GM19463 (cell line): ENCODE results near the gene STT3A.

Source experiments
- ATAC-seq: cut with Tn5 transposase; IDR thresholded peaks from one replicate; pipeline ENCODE4 v1.9.1; 2021; ENCODE audit warnings: mild to moderate bottlenecking, moderate library complexity; ENCODE audit not compliant: unreplicated experiment

Gene STT3A

DNA sequence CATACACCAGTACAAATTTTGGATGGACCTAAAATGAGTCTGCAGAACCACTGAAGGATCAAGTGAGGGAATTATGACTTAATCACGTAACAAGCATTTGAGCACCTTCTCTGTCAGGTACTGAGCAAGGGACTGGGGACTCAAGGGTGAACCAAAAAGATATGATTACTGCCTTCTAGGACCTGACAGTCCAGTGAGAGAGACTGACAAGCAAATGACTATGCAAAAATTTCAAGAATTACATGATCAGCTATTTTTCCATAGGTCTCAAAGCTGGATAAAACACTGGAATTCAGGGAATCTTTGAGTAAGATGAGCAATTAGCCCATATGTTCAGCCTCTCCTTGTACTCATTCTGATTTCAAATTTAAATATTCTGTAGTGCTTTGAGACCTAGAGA lies 5.2 kb upstream of the STT3A start:
- no peak for ATAC-seq

DNA sequence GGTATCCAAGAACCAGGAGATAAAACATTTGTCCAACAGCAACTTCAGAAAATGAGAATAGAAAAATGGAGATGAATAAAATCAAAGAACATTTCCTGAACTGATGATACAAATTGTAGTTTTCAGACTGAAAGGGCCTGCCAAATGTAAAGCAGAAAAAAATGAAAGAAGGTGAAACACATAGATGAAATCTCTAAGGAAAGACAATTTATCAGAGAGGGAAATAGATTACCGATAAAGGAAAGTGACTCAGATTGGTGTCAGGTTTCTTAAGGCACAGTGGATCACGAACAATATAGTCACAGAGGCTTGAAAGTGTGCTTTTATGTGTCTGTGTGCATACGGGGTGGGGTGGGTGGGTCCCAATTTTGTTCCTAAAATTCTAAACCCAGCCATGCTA lies 4.1 kb upstream of the STT3A start:
- no peak for ATAC-seq

DNA sequence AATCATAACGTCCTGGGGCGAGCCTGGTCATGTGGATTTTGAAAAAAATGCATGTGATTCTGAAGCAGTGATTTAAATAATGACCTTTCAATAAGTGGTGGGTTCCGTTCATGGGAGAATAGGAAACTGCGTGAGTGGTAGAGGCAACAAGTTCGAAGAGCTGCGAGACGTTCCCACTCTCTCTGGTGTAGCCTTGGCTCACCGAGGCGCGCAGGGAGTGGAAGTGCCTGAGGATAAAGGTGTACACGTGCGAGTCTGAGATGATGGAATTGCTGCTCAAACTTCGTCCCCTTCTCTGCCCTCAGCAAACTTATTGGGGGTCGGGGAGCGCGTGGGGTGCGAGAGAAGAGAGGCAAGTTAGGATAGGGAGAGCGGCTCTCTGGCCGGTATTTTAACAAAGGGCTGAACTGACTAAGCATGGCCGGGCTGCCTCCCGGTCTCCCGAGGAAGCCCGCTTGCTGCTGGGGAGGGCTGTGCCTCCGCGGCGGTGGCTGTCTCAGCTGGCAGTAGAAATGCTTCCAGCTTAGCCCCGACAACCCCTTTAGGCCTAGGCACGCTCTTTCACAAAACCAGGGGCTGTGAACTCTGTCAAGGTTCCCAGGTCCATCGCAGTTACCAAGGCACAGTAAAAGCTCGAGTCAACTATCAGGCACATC lies 875 bp upstream of the STT3A start:
- ATAC-seq, result peak; percentile 6

DNA sequence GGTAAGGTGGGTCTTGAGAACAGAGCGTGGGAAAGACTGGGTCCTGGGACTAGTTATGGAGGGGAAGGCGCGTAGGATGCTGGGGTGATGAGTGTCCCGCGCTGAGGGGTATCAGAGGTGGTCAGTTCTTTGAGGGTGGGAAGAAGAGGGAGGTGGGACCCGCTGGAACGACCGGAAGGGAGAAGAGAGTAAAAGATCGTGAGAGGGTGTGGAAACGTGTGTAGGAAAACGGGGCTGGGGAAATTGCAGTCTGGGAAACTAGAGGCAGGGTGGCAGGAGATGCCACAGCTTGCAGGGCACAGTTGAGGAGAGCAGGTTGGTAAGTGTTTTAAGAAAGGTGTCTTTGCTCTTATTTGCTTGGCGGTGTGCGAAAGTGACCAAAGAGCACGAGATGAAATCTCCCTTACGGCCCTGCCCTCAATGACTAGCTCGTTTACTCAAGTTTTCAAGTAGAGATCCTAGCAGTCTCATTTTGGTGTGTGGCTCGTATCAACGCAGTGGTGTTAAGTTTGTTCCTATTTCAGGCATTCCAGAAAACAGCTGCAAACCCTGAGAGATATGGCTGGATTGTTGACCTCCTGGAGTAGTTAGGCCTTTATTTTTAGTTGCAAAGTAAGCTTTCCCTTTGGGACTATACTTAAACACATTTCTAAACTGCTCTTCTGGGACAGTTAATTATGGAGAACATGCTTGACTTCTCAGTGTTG lies 615 bp downstream of the STT3A start:
- no peak for ATAC-seq

DNA sequence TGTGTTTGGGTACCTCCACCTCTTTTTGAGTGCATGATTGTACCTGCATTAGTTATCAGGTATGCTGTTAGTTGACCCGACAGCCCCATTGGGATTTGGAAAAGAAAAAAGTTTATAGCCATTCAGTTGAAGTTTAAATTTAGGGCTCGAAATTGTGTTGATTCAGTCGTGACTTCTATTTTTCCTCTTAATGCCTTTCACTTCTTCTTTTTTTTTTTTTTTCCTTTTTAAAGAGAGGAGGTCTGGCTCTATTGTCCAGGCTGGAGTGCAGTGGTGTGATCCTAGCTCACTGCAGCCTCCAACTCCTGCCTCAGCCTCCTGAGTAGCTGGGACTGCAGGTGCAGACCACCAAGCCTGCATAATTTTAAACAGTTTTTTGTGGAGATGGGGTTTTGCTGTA lies 2.3 kb downstream of the STT3A start:
- no peak for ATAC-seq

DNA sequence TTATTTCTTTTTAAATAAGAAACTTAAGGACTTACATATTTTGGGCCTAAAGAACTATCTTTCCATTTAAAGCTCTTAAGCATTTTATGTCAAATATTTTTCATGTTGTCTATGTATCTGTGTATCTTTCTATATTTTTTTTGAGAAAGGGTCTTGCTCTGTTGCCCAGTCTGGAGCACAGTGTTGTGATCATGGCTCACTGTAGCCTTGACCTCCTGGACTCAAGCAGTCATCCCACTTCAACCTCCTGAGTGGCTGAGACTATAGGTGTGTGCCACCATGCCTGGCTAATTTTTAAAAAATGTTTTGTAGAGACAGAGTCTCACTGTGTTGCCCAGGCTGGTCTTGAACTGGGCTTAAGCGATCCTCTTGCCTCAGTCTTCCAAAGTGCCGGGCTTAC lies 8.0 kb downstream of the STT3A start:
- no peak for ATAC-seq

DNA sequence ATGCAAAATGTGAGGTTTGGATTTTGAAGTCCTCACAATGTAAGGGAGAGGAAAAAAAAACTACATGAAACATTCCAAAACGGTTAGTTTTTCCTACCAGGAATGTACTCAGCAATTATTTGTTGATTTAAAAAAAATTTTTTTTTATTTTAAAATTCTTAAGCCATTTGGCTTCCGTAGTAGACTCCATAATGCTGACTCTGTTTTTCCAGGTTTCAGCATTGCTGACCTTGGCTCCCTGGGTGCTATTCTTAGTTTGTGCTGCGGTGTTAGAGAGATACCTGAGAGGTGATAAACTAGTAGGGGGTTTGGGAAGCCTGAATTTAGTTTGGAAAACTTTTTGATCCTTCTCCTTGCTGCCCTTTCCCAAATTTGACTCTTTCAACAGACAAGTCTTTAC lies 10.6 kb downstream of the STT3A start:
- ATAC-seq, result no peak

DNA sequence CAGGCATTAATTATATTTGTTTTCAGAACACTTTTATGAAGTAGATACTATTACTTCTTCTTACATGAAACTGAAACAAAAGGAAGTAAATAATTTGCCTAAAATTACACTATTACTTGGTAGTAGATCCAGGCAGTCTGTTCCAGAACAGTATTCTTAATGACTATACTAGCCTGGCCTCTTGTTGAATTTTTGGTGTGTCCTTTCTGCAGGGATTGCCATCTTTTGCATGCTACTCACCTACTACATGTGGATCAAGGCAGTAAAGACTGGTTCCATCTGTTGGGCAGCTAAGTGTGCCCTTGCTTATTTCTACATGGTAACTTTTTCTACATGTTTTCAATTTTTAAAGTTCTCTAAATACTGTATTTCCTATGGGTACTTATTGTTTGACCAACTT lies 12.8 kb downstream of the STT3A start:
- ATAC-seq, result no peak

DNA sequence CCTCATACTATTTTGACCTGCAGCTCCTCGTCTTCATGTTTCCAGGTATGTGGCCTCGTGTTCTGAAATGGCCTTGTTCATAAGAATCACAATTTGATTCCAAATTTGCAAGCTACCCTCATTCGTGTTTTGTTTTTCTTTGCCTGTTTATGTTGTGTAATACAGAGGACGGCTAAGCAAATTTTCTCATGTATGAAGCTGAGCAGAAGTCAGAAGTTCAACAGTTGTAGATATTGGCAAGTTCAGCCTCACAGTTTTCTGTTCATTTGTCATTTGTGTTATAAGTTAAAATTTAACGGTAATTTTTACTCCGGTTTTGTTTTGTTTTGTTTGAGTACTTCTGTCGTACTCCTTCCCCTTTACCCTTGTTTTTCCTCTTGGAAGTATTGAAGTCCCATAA lies 16.9 kb downstream of the STT3A start:
- ATAC-seq, result no peak

DNA sequence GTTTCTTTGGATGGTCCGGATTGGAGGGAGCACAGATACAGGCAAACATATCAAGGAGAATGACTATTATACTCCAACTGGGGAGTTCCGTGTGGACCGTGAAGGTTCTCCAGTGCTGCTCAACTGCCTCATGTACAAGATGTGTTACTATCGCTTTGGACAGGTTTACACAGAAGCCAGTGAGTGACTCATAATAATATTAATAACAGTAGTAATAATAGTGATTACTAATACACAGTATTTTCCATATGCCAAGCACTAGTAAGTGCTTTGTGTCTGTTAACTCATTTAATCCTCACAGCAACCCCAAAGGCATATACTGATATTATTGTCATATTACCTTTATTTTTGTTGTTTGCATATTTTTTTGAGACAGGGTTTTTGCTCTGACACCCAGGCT lies 25.7 kb downstream of the STT3A start:
- no peak for ATAC-seq

DNA sequence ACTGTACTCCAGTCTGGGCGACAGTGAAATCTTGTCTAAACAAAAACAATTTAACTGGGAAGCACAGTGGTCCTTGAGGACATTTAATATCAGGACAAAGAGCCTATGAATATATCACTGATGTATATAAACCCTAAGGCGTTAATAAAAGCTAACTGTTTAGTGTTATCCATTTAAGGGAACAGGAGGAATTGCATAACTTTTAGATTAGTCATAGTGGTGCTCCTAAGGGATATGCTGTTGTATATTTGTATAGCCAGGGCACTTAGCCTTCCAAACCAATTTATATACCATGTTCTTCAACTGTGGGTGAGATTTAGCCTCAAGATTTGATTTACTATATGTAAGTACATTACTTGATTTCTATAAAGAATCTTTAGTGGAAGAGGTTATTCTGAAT lies 29.3 kb downstream of the STT3A start:
- no peak for ATAC-seq

DNA sequence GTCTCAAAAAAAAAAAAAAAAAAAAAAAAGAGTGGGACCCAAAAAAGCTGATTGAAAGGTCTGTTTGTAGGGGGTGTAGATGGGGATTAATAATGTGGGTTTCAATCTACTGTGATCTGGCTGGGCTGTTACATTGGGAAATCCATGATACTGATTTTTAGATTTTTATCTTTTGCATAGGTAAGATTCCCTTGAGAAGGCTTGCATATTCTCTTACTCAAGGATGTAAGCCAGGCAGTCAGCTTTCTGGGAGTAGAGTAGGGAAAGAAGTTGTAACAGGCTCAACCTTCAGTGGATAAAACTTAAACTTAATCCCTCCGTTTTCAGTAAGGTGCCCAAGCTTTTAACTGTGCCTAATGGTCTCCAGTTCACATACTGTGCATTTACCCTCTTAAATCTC lies 30.4 kb downstream of the STT3A start:
- ATAC-seq, result no peak

DNA sequence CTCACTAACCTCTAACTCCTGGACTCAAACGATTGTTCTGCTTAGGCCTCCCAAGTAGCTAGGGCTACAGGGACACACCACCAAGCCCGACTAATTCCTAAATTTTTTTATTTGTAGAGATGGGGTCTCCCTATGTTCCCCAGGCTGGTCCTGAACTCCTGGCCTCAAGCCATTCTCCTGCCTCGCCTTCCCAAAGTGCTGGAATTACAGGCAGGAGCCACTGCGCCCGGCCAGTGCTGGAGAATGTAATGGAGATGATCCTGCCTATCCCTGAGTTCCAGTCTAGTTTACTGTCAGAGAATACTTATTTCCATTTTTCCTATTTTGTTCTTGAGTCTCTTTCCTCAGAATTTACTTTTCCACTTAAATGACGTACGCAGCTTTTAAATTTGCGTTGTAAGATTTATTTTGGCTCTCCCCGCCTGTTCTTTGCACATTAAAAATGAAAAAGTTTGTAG lies 32.1 kb downstream of the STT3A start, which contains the start of gene CHEK1:
TSS of gene CHEK1 (plus strand) at position 408 of the 458 bp plus-strand sequence. CDS start 1,606 bp downstream, outside the sequence.
- ATAC-seq, result no peak

DNA sequence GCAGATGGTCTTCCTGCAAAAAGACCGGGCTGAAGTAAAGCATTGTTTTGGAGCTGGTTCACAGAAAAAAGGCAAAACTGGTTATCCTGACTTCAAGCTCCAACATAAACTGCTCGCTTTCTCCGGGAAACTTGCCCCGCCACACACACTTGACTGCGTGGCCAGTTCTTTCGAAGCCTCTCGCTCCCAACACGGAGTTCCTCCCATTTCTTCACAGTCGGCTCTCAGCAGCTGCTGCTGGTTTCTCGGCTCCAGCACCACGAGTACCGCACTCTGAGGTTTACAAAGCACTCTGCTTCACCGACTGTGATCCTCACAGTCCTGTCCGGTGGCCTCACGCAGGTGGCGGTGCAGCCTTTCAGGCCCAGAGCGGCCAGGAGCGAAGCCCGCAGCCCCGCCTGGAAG lies 32.6 kb downstream of the STT3A start:
- ATAC-seq, result no peak

DNA sequence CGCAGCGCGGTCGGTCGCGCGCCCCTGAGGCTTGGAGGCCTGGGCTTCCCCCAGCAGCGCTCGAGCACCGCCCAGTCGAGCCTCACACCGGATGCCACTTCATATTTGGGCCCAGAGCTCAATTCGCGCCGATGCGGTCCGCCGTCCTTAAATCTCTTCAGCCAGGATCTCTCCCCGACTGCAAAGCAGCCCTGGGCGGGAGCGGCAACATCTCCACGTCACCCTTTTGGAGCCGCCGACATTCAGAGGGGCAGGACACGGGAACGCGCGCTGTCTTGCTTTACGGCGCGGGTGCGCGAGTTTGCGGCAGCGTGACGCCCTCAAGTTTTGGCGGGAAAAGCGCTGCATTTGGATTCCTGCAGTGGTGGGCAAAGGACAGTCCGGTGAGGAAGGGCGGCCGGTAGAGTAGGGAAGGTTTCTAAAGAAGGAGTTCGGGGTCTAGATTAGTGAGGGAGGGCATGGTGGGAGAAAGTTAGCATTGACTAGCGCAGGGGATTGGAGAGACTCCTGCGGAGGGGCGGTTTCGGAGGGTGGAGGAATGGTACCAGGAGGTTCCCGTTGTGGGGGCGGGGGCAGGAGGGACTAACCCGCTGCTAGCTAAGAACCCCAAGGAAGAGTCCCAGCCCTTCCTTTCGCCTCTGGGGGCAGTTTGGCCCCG lies 33.1 kb downstream of the STT3A start:
- peak; percentile 88 for ATAC-seq

DNA sequence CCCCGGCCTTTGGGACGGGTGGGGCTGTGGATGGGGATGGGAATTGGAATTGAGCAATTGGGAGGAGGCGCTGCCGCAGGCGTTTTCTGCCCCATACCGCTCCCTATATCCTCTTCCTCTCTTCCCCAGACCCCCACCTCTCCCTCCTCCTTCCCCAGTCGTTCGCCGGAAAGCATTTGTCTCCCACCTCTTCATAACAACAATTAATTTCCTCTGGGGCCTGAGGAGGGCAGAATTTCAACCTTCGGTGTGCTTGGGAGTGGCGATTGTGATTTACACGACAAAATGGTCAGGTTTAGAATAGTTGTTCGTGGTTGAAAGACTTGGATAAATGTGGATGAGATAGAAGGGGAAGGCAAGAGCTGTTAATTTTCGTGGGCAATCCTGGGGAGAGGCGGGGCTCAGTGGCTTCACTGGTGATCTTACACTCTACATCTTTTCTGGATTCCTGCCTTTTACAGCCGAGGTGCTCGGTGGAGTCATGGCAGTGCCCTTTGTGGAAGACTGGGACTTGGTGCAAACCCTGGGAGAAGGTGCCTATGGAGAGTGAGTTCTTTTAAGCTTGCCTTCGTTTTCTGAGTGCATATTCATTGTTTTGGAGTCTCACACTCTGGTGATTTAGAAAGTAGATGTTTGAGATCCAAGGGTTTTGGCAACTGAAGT lies 33.8 kb downstream of the STT3A start:
- ATAC-seq, result peak; percentile 31

DNA sequence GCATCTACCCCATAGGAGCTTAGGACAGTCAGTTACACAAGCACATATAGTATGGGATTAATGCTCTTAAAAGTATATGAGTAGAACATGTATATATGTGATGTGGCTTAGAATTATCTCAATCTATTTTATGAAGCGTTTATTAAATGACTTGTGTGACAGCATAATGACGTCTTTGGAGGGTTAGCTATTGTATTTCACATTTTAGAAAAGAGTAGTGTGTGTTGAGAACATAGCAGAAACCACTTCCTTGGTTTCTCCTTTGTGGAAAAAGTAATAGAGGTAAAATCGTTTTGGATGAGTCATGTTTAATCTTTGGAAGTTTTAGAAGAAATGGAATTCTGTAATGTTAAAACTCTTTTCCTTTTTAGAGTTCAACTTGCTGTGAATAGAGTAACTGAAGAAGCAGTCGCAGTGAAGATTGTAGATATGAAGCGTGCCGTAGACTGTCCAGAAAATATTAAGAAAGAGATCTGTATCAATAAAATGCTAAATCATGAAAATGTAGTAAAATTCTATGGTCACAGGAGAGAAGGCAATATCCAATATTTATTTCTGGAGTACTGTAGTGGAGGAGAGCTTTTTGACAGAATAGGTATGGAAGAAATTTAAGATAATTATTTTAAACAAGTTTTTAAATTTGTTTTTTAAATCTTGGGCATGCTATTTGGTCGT lies 34.7 kb downstream of the STT3A start:
- no peak for ATAC-seq

DNA sequence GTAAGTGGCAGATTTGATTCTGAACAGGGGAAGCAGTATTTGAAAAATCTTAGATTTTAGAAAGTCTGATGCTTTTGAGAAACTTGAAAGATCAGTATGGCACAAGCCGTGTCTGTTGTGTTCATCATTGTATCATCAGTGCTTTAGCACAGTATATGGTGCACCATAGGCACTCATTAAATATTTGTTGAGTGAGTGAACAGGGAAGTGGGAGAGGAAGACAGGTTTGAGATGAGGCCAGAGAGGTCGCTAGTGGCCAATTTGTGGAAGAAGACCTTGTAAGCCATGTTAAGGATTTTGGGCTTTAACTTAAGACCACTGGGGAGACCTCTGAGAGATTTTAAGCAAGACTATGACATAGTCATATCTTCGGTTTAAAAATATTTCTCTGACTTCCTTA lies 45.2 kb downstream of the STT3A start:
- no peak for ATAC-seq

DNA sequence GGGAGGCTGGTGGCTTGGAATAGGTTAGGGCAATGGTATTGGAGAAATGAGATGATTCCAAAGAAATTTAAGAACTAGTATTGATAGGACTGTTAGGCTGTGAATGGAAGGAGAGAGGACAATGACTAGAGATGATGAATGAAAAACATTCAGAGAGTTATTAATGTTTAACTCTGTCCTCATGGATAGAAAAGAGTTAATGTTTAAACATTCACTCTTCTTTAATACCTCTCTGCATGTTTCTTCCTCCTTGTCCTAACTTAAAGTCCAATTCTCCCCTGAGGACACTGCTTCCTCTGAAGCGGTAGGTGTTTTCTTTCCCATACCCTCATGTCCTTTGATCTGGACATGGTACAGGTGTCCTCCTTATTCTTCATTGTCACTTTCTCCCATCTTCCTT lies 45.7 kb downstream of the STT3A start:
- no peak for ATAC-seq

DNA sequence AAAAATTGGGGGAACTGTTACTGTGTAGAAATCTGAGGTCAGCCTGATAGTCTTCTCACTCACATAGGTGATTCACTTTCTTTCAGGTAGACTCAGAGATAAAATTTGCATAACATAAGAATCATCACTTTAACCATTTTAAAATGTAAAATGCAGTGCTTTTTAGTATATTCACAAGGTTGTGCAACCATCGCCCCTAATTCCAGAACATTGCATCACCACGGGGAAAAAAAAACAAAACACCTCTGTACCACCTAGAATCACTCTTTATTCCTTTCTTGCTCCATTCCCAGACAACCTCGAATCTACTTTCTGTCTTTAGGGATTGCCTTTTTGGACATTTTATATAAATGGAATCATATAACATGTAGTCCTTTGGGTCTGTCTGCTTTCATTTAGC lies 53.2 kb downstream of the STT3A start:
- no peak for ATAC-seq
